ENCODE data around the gene KIF11. TPM values are rescaled to one million over a fixed set of nuclear protein-coding genes. Genes with fewer than 3 reads are reported as not detected.

KIF11 gene
- total and polyA plus RNA-seq, 9 of the 15 experiments (the other 6 are each of a cell fraction or from before 2014, with no cell fraction given) = 11.3 to 54.4 (median 29.2) TPM

GRCh38 chr10:92688927-92689662 lies 96.2 kb downstream of the KIF11 start (continued):
- TF ChIP-seq MNT (conservative IDR thresholded peaks at IDR 0.05) = 0 out of 4 replicates have a peak, but pooled peaks of 1 of the 2 experiments have one; percentile 40
- 0 out of 2 replicates have a peak, but pooled peaks have one; percentile 17 for TF ChIP-seq ZBTB7A (IDR thresholded peaks at IDR 0.05; ENCODE audit: borderline replicate concordance, control insufficient read depth, low read depth, low read length)
- TF ChIP-seq ZC3H11A (IDR thresholded peaks at IDR 0.05; ENCODE audit: low read depth, low read length) = no peak
- TF ChIP-seq ZNF764 (CRISPR knock-in tag; IDR thresholded peaks at IDR 0.05; ENCODE audit: low read depth) = no peak
- peak; percentile 50; the same call in 1 of the 2 replicates for TF ChIP-seq MYC (IDR thresholded peaks at IDR 0.05; ENCODE audit: low read depth, low read length)
- no peak for TF ChIP-seq MYC (CRISPR knock-in tag; IDR thresholded peaks at IDR 0.05; ENCODE audit: borderline replicate concordance, low read depth)
- no peak for TF ChIP-seq ZNF23 (CRISPR knock-in tag; IDR thresholded peaks at IDR 0.05)
- TF ChIP-seq EGR1 (conservative IDR thresholded peaks at IDR 0.05) = 0 out of 2 replicates have a peak, but pooled peaks have one; percentile 12
- TF ChIP-seq ZBTB43 (CRISPR knock-in tag; IDR thresholded peaks at IDR 0.05) = peak; percentile 42; the same call in 1 of the 2 replicates
- no peak for TF ChIP-seq NR4A1 (CRISPR knock-in tag; IDR thresholded peaks at IDR 0.05)
- no peak for TF ChIP-seq NR4A1 (tag; IDR thresholded peaks at IDR 0.05)
- no peak for TF ChIP-seq RUNX1 (IDR thresholded peaks at IDR 0.05; ENCODE audit: low read depth)
- TF ChIP-seq SMAD1 (IDR thresholded peaks at IDR 0.05; ENCODE audit: low read depth, low read length, partially characterized antibody) = no peak

Measured in K562 (cell line).